HG03097 (cell line): ENCODE measurements around the gene KIRREL3.
"Not testable (repeated sequence)": the region's sequence is repeated elsewhere in the genome, so short reads cannot be mapped to it uniquely, and the experiment has no call there.

ENCODE experiments used
- ATAC-seq: cut with Tn5 transposase; IDR thresholded peaks from one replicate; pipeline ENCODE4 v1.9.1; 2021; ENCODE audit not compliant: unreplicated experiment, low FRiP score

Gene KIRREL3

GRCh38 chr11:126384449-126385070, 616.0 kb downstream of the KIRREL3 start:
- no peak for ATAC-seq

- ATAC-seq = no peak
Measured at GRCh38 chr11:126383339-126384335, 616.9 kb downstream of the KIRREL3 start.

- not testable (repeated sequence) for ATAC-seq
Measured at GRCh38 chr11:126382641-126383040, 617.9 kb downstream of the KIRREL3 start.

GRCh38 chr11:126381960-126382359, 618.6 kb downstream of the KIRREL3 start:
- not testable (repeated sequence) for ATAC-seq

GRCh38 chr11:126380909-126381308, 619.7 kb downstream of the KIRREL3 start:
- no peak for ATAC-seq

GRCh38 chr11:126378763-126379162, 621.8 kb downstream of the KIRREL3 start:
- no peak for ATAC-seq

- no peak for ATAC-seq
Measured at GRCh38 chr11:126375726-126376125, 624.8 kb downstream of the KIRREL3 start.

- ATAC-seq = not testable (repeated sequence)
Measured at GRCh38 chr11:126374562-126375300, 625.8 kb downstream of the KIRREL3 start.

GRCh38 chr11:126373389-126374066, 627.0 kb downstream of the KIRREL3 start:
- not testable (repeated sequence) for ATAC-seq
